ENCODE data around the gene ACKR4. TPM values are rescaled to one million over a fixed set of nuclear protein-coding genes. Genes with fewer than 3 reads are reported as not detected.

The ACKR4 gene
- total and polyA plus RNA-seq, 7 experiments from 2014 or later, result 0.16 to 0.51 (median 0.19) TPM; not detected in 4

DNA sequence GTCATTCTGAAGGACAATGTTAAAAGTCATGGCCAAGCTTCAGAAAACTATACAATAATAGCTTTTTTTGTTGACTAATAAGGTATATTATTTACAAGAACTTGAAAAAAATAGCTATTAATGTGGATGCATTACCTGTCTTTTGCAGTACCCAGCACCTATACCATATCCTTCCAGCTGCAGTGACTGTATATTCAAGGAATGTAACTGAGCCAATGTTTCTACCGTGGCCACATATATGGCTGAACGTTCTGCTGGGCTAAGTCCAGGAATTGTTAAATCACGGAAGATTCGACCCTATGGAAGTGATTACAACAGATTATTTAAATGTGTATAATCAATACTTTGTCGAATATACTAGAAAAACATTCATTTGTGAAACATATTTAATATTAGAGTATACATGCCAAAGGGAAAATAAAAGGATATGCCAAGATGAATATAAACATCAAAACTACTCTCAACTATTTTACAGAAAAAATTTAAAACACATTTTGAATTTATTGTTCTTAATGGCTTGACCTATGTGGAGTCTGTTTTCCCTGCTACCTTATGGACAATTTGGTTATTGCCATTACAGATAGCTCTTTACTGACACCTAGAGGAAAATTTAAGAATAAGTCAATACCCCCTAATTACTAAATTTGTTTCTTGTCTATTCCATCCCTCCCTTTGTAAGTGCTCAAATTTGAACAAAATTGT is 44.9 kb downstream of the ACKR4 start:
- peak in 5 of 9 donors; percentile 17 to 45 (median 36) for DNase-seq
- H3K27me3 ChIP-seq (ENCODE audit: control insufficient read depth in 2 of 2, insufficient read depth in 2 of 2, low read length in 2 of 2), result no peaks in the 10 kb centered on the region
- peaks cover 7 to 21% (median 11%) of the 10 kb centered on the region in 3 experiments for H3K36me3 ChIP-seq (ENCODE audit: control insufficient read depth in 2 of 3, insufficient read depth in 3 of 3, low read length in 3 of 3)
- Mint-ChIP-seq H3K27ac (no peak overlapping the region), H3K4me3 (no peak overlapping the region), H3K36me3 (peaks cover 4 to 22% (median 17%) of the 10 kb centered on the region in 5 donors), H3K9me3 (no peaks in the 10 kb centered on the region), H3K27me3 (no peaks in the 10 kb centered on the region), H3K4me1 (peaks cover 0 to 11% (median 3%) of the 10 kb centered on the region in 7 donors)
- POLR2A ChIA-PET, result no interaction called here
- peak; percentile 67 for ATAC-seq
- H3K4me1 ChIP-seq (ENCODE audit: control insufficient read depth in 2 of 2, insufficient read depth in 2 of 2, low read length in 2 of 2), result no peaks in the 10 kb centered on the region
- intact Hi-C loops (cut with micrococcal nuclease), result loop anchor here (1.0 to 5.0 kb wide), 3 partner anchors 106 to 385 kb away; no protein-coding TSS in a partner anchor
- H3K27ac ChIP-seq (ENCODE audit: low read depth, low read length), result no peak overlapping the region
- CTCF ChIA-PET, result interaction anchor here (0.6 to 2.2 kb wide), 10 partner anchors 11 to 290 kb away, joined by 3 to 11 read pairs (median 4); no protein-coding TSS in a partner anchor
- no peak overlapping the region for H3K4me3 ChIP-seq (ENCODE audit: low read length)
- no peaks in the 10 kb centered on the region for H3K9me3 ChIP-seq (ENCODE audit: control insufficient read depth in 2 of 3, low read length in 3 of 3)

DNA sequence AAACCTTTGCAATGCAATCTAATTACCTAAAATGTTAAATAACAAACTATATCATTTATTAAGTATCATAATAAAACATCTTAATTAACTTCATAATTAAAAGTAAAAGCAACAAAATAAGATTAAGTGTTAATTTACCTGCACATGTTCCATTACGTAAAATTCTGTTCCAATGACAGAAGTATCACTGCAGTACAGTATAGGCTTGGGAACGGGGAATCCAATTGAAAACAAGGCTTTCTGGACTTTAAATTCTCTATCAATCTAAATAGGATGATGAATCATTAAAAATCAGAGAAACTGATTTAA is 45.4 kb downstream of the ACKR4 start:
- no peak for DNase-seq
- Histone ChIP-seq H3K9me3 (ENCODE audit: control insufficient read depth in 2 of 3, low read length in 3 of 3) (no peaks in the 10 kb centered on the region), H3K36me3 (ENCODE audit: control insufficient read depth in 2 of 3, insufficient read depth in 3 of 3, low read length in 3 of 3) (peaks cover 7 to 21% (median 11%) of the 10 kb centered on the region in 3 experiments), H3K4me3 (ENCODE audit: low read length) (no peak overlapping the region), H3K27me3 (ENCODE audit: control insufficient read depth in 2 of 2, insufficient read depth in 2 of 2, low read length in 2 of 2) (no peaks in the 10 kb centered on the region), H3K27ac (ENCODE audit: low read depth, low read length) (no peak overlapping the region), H3K4me1 (ENCODE audit: control insufficient read depth in 2 of 2, insufficient read depth in 2 of 2, low read length in 2 of 2) (no peaks in the 10 kb centered on the region)
- Mint-ChIP-seq H3K9me3 (no peaks in the 10 kb centered on the region), H3K36me3 (peaks cover 3 to 18% (median 13%) of the 10 kb centered on the region in 5 donors), H3K4me3 (no peak overlapping the region), H3K4me1 (peaks cover 0 to 15% (median 3%) of the 10 kb centered on the region in 7 donors), H3K27me3 (no peaks in the 10 kb centered on the region), H3K27ac (no peak overlapping the region)
- ChIA-PET CTCF (interaction anchor here (0.6 to 2.2 kb wide), 10 partner anchors 11 to 291 kb away, joined by 3 to 11 read pairs (median 4); no protein-coding TSS in a partner anchor), POLR2A (no interaction called here)
- no peak for ATAC-seq
- intact Hi-C loops (cut with micrococcal nuclease), result loop anchor here (1.0 to 5.0 kb wide), 3 partner anchors 106 to 385 kb away; no protein-coding TSS in a partner anchor

DNA sequence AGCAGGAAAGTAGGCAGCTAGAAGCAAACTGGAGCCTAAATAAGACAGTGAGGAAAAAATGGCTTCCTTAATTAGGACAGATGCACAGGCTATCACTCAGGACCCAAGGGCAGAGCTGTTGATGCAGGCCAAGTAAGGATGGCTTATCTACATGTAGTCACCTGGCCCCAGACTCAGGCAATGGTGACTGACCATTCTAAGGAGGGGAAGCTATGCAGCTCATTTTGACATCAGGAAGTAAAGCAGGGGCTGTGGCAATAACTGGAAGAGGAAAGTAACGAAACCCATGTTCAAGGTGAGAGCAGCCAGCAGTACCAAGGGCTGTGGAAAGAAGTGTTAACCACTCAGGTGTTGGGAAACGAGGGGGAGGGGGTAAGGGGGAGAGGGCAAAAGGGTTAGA is 46.3 kb downstream of the ACKR4 start:
- intact Hi-C loops (cut with micrococcal nuclease), result loop anchor here in 1 of 2 donors (5.0 kb wide), 1 partner anchor 386 kb away; no protein-coding TSS in a partner anchor
- Mint-ChIP-seq H3K4me3 (no peak overlapping the region), H3K27ac (peak overlapping the region in 3 of 9 donors; percentile 28 to 84 (median 82)), H3K27me3 (no peaks in the 10 kb centered on the region), H3K36me3 (peaks cover 3 to 18% (median 4%) of the 10 kb centered on the region in 5 donors), H3K4me1 (peaks cover 0 to 15% (median 3%) of the 10 kb centered on the region in 7 donors), H3K9me3 (no peaks in the 10 kb centered on the region)
- Histone ChIP-seq H3K9me3 (ENCODE audit: control insufficient read depth in 2 of 3, low read length in 3 of 3) (no peaks in the 10 kb centered on the region), H3K27ac (ENCODE audit: low read depth, low read length) (no peak overlapping the region), H3K4me1 (ENCODE audit: control insufficient read depth in 2 of 2, insufficient read depth in 2 of 2, low read length in 2 of 2) (no peaks in the 10 kb centered on the region), H3K27me3 (ENCODE audit: control insufficient read depth in 2 of 2, insufficient read depth in 2 of 2, low read length in 2 of 2) (no peaks in the 10 kb centered on the region), H3K4me3 (ENCODE audit: low read length) (no peak overlapping the region), H3K36me3 (ENCODE audit: control insufficient read depth in 2 of 3, insufficient read depth in 3 of 3, low read length in 3 of 3) (peaks cover 7 to 14% (median 11%) of the 10 kb centered on the region in 3 experiments)
- POLR2A ChIA-PET, result interaction anchor here (0.6 kb wide), 1 partner anchor 13 kb away, joined by 3 read pairs; no protein-coding TSS in a partner anchor
- DNase-seq (no peak), ATAC-seq (no peak)
- CTCF ChIA-PET, result interaction anchor here (0.6 to 2.2 kb wide), 6 partner anchors 13 to 292 kb away, joined by 3 to 11 read pairs (median 5); no protein-coding TSS in a partner anchor

DNA sequence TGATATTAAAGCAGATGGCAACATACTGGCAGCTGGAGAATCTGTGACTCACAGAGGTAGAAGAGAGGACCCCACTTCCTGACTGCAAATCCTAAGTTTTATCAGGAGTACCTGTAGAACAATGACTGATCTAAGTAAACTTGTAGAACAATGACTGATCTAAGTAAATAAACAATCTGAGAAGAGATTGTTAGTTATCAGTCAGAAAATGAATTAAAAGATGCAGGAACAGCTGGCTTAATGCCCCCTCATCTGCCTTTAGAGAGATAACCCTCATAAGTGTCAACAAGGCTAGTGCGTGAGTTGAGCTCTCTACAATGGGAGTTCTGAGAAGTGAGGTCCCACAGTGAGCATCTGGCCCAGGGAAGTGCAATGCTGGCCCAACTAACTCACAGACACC is 48.0 kb downstream of the ACKR4 start:
- POLR2A ChIA-PET, result no interaction called here

DNA sequence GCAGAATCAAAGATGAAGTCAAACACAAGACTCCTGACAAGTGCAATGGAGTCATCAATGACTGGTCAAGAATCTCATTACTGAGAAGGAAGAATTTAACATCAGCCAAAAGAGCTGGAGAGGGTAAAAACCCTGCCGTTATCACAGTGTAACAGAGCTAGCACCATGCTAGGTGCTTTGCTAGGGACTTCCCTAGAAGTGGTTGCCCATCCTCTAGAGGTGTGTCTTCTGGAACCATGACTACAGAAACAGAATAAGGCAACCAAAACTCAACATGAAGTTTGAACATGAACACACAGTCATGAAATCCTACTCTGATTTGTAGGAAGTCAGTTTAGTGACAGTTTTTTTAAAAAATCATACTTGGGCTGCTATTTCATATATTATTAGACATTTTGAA is 53.1 kb downstream of the ACKR4 start:
- H3K4me1 ChIP-seq (ENCODE audit: control insufficient read depth in 2 of 2, insufficient read depth in 2 of 2, low read length in 2 of 2), result peaks cover 0 to 4% of the 10 kb centered on the region in 2 donors
- ATAC-seq, result no peak
- no peaks in the 10 kb centered on the region for H3K27me3 ChIP-seq (ENCODE audit: control insufficient read depth in 2 of 2, insufficient read depth in 2 of 2, low read length in 2 of 2)
- CTCF ChIA-PET, result interaction anchor here (0.9 kb wide), 1 partner anchor 16 kb away, joined by 3 read pairs; no protein-coding TSS in a partner anchor
- no peak for DNase-seq
- POLR2A ChIA-PET, result no interaction called here
- no peak overlapping the region for H3K4me3 Mint-ChIP-seq
- no peaks in the 10 kb centered on the region for H3K9me3 Mint-ChIP-seq
- H3K36me3 Mint-ChIP-seq, result no peaks in the 10 kb centered on the region
- H3K9me3 ChIP-seq (ENCODE audit: control insufficient read depth in 2 of 3, low read length in 3 of 3), result no peaks in the 10 kb centered on the region
- peaks cover 2 to 19% (median 6%) of the 10 kb centered on the region in 7 donors for H3K4me1 Mint-ChIP-seq
- H3K27me3 Mint-ChIP-seq, result no peaks in the 10 kb centered on the region
- no peak overlapping the region for H3K27ac ChIP-seq (ENCODE audit: low read depth, low read length)
- no peaks in the 10 kb centered on the region for H3K36me3 ChIP-seq (ENCODE audit: control insufficient read depth in 2 of 3, insufficient read depth in 3 of 3, low read length in 3 of 3)
- H3K4me3 ChIP-seq (ENCODE audit: low read length), result no peak overlapping the region
- H3K27ac Mint-ChIP-seq, result no peak overlapping the region
- intact Hi-C loops (cut with micrococcal nuclease), result no loop called here

More for the DNA sequence above, 48.0 kb downstream of the ACKR4 start:
- Histone ChIP-seq H3K27me3 (ENCODE audit: control insufficient read depth in 2 of 2, insufficient read depth in 2 of 2, low read length in 2 of 2) (no peaks in the 10 kb centered on the region), H3K4me1 (ENCODE audit: control insufficient read depth in 2 of 2, insufficient read depth in 2 of 2, low read length in 2 of 2) (no peaks in the 10 kb centered on the region), H3K27ac (ENCODE audit: low read depth, low read length) (no peak overlapping the region), H3K36me3 (ENCODE audit: control insufficient read depth in 2 of 3, insufficient read depth in 3 of 3, low read length in 3 of 3) (peaks cover 0 to 6% (median 5%) of the 10 kb centered on the region in 3 experiments), H3K4me3 (ENCODE audit: low read length) (no peak overlapping the region), H3K9me3 (ENCODE audit: control insufficient read depth in 2 of 3, low read length in 3 of 3) (no peaks in the 10 kb centered on the region)
- intact Hi-C loops (cut with micrococcal nuclease), result no loop called here
- H3K36me3 Mint-ChIP-seq, result peaks cover 0 to 8% (median 4%) of the 10 kb centered on the region in 5 donors
- H3K9me3 Mint-ChIP-seq, result no peaks in the 10 kb centered on the region
- H3K4me3 Mint-ChIP-seq, result no peak overlapping the region
- H3K4me1 Mint-ChIP-seq, result peaks cover 0 to 15% (median 3%) of the 10 kb centered on the region in 7 donors
- ATAC-seq (no peak), DNase-seq (no peak)
- CTCF ChIA-PET, result no interaction called here
- H3K27me3 Mint-ChIP-seq, result no peaks in the 10 kb centered on the region
- H3K27ac Mint-ChIP-seq, result peak overlapping the region in 3 of 9 donors; percentile 15 to 48 (median 34)
